ENCODE data around the gene ATG4A.

ATG4A gene, protein sequence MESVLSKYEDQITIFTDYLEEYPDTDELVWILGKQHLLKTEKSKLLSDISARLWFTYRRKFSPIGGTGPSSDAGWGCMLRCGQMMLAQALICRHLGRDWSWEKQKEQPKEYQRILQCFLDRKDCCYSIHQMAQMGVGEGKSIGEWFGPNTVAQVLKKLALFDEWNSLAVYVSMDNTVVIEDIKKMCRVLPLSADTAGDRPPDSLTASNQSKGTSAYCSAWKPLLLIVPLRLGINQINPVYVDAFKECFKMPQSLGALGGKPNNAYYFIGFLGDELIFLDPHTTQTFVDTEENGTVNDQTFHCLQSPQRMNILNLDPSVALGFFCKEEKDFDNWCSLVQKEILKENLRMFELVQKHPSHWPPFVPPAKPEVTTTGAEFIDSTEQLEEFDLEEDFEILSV

DNA sequence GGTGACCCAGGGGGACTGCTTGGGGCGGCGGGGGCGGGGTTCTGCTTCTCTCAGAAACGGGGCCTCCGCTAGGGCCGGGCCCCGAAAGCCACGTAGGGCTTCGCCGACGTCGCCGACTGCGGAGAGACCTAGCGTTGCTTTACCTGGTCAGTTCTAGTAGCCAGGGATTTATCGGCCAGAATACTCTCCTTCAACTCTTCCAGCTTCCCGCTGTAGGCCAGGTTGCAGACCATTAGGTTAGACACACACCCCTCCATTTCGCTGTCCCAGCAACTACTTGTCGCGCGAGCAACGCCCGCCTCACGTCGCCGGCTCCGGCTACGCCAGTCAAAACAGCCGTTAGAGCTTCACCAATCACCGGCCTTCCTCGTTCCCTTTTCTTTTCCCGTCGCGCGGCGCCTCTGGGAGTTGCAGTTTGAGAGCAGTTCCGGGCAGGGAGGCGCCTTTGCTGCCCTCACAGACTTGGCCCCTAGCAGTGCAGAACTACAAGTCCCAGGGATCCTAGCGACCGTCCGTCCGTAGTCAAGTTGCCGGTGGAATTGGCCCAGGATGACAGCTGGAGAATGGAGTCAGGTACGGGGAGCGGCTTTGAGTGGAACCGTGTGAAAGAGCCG is at the start of gene ATG4A, which contains the start of gene PSMD10:
Gene ATG4A, plus strand, starts transcription at position 515 of the 614 bp plus-strand sequence. Its CDS starts 49 bp downstream, at position 564.
Gene PSMD10, minus strand, starts transcription at position 279 of the 614 bp plus-strand sequence. Its CDS starts 22 bp downstream, at position 257.
- peak; percentile 93 for DNase-seq

GRCh38 chrX:108044554-108045256 is 46.9 kb upstream of the ATG4A start, which contains the start of gene VSIG1:
Gene VSIG1, plus strand, starts transcription at chrX:108045065. Its CDS starts 66 bp downstream, at chrX:108045131.
- no peak for DNase-seq

DNA sequence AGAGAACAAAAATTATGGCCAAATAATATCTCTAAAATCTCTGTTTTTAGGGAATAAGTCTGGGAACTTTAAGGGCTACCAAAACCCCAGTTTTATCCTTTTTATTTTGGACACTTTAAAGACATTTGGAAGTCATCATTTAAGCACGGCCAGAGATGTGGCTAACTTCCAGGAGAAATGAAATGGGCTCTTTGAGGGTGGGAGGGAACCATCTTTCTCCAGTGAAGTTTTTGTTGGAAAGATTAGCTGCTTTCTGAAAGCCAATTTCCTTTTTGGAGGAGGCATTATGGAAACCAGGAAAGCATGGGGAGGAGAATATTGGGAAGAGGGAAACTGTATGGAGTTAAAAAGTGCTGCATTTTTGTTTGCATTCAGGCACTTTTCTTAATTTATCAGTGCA is 41.9 kb upstream of the ATG4A start:
- DNase-seq: no peak

DNA sequence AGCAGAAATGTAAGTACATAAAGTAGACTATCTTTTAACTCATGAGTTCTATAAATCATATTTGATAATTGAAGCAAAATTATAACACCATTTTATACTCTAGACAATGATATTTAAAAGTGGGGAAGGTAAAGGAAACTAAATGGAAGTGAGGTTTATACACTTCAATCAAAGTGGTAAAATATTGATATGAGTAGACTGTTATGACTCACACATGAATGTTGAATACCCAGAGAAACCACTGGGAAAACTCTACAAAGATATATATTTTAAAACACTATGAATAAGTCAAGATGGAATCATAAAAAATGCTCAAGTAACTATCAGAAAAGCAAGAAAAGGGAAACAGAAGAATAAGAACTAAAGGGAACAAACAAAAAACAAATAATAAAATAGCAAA is 38.4 kb upstream of the ATG4A start:
- no peak for DNase-seq

- DNase-seq: no peak
Observed at GRCh38 chrX:108055546-108055945, 36.0 kb upstream of the ATG4A start.

DNA sequence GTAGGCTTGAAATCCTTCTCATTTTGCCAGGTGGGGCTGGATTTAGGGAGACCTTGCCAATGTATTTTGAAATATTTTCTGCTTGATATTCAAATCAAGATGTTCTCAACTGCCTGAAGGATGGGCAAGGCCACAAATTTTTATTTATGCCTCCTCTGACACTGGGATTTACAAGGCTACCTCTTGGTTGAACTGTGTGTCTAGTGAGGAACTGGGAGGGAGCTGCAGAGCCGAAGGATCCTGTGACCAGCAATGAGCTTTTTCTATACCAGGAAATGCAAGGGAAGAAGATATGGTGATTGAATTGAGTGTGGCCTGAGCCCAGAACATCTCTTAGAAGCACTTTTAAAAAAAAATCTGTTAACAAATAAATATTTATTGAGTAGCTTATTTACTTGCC is 31.8 kb upstream of the ATG4A start:
- DNase-seq: no peak

- no peak for DNase-seq
Observed at GRCh38 chrX:108064001-108064400, 27.6 kb upstream of the ATG4A start.

GRCh38 chrX:108064613-108065012 is 27.0 kb upstream of the ATG4A start:
- no peak for DNase-seq

DNA sequence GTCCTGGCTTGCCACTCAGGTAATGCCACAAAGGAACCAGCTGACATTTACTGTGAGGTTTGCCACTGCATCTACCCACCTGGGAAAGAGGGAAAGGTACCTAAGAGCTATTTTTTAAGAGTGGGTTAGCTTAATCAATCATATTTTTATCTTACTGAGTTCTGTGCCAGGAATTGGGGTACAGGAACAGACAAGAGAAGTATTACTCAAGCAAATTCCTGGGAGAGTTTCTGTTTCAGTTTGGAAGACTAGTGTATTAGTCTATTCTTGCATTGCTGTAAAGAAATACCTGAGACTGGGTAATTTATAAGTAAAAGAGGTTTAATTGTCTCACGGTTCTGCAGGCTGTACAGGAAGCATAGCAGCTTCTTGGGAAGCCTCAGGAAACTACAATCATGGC is 23.5 kb upstream of the ATG4A start:
- no peak for DNase-seq

DNA sequence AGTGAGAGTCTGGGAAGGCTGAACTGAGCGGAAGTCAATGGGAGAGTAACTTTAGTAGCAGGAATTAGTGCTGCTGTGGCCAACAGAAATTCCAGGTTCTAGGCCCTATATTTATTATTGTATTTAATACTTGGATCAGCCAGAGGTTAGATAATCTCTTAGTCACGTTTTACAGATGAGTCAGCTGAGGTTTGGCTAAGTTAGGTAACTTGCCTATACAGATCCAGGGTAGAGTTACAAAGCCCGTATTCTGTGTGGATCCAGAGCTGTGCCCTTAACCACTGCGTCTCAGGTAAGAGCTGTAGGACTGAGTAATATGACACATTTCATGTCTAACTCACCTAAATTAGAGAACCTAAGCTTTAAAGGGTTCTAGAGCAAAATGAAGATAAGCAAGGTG is 20.7 kb upstream of the ATG4A start:
- DNase-seq: no peak

DNA sequence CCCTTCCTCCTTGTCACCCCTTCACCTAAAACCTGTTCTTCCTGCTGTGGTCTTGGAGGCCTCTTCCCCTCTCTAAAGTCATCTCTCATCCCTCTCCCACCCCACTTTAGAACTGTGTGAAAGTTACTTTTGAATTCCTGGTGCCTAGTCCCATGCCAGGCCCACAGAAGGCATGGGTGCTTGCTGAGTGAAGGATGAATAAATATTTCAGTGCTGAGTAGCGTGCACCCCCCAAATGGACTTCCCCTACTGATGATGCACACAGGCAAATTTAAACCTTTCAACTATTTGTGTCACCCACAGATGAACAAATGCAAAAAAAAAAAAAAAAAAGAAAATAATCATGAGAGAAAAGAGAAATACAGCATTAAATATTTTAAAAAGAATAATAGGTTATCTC is 20.0 kb upstream of the ATG4A start:
- DNase-seq: no peak

GRCh38 chrX:108072746-108073145 is 18.8 kb upstream of the ATG4A start:
- no peak for DNase-seq

DNA sequence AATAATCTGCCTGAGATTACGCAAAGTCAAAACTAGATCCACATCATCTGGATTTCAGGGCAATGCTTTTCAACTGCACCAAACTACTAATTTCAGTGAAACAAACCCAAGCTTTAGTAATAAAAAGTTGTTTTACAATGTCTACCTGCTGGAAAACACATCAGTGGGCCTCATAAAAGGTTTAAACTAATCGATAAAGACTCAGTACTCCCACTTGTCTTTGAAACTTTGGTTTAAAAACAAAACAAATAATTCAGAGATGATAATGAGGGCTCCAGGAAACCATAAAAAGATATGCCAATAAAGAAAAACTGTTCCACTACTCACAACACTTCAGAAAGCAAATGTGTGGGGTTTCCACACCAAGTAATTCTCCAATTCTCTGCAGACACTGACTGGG is 10.5 kb upstream of the ATG4A start:
- DNase-seq: no peak

- DNase-seq: no peak
Observed at GRCh38 chrX:108087792-108088191, 3.8 kb upstream of the ATG4A start.

DNA sequence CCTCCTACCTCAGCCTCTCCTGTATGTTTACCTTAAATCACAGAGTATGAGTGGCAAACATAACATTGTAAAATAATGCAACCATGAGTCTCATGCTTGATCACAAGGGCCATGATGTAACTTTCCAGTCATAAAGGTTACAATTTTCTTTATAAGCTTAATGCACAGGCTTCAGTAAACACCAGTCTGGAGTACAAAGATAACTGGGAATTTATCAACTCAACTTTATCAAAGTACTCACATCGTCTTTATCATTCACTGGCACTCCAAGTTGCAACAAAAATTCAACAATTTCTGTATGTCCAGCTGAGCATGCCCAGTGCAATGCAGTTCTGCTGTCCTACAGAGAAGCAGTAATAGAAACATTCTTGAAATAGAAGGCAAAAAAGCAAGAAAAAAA is 3.1 kb upstream of the ATG4A start:
- no peak for DNase-seq

DNA sequence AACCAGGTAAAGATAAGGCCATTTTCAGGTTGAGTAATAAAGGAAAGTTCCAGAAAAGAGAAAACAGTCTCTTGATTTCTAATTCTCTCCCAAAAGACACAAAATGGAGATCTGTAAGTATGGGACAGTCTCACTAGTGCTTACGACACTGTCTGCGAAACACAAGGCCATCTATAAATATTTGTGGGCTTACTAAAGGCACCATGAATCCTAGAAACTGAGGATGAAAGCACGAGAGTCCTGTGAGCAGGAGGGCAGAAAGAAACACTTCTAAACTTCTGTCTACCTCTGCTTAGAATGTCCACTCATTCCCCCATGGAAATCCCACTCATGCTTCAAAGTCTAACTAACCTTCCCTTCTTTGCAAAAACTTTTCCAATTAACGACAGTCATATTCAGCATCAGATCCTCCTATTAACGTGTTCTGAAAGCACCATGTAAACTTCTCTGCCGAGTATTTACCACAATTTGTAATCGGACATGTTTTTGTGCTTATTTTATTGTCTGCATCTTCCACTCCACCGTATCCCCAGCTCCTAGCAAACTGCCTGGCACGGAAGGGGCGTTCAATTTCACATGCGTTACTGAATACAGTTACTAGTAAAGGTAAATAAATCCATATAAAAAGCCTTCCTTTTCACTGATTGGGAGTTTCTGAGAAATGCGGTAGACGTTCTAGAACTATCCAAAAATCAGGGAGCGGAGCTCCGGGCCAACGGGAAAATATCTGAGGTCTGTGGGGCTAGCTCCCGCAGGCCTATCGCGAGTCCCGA is 901 bp upstream of the ATG4A start:
- DNase-seq: no peak

DNA sequence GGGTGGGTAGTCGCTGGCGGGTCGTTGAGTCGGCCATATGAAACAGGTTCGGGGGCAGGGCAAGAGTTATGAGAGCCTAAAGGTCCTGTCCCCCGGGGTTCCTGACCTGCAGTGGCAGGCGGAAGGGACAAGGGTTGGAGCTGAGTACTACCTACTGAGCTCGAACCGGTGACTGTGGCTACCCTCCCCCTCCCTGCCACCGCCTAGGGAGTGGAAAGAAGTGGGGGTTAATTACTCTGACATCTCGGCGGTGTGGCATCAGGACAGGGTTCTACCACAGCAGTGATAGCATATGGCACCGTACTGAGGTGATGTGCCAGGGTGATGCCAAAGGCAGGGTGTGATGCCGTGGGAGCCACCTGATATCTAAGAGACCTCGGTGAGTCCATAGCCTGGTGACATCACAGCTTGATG is 307 bp downstream of the ATG4A start:
- no peak for DNase-seq

- DNase-seq: no peak
Observed at GRCh38 chrX:108097380-108097779, 5.8 kb downstream of the ATG4A start.

- DNase-seq: no peak
Observed at GRCh38 chrX:108105473-108105872, 13.9 kb downstream of the ATG4A start.

GRCh38 chrX:108114541-108114940 is 23.0 kb downstream of the ATG4A start:
- no peak for DNase-seq

DNA sequence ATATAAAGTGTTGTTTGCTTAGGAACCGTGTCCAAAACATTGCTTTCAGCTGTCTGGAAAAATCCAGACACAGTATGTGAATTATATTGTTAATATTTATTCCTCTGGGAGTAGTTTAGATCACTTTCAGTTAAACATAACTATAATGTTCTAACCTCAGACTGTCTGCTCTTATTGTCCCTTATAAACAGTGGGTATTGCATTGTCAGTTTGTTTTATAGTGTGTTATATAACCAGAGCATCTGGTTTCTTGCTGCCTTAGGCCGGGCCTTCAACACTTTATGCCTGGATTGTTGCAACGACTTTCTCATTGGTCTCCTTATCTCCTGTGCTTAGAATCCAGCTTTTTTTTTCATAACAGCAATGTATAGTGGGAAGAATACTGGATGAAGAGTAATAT is 26.4 kb downstream of the ATG4A start:
- DNase-seq: no peak

- DNase-seq: no peak
Observed at GRCh38 chrX:108121291-108121690, 29.7 kb downstream of the ATG4A start.

DNA sequence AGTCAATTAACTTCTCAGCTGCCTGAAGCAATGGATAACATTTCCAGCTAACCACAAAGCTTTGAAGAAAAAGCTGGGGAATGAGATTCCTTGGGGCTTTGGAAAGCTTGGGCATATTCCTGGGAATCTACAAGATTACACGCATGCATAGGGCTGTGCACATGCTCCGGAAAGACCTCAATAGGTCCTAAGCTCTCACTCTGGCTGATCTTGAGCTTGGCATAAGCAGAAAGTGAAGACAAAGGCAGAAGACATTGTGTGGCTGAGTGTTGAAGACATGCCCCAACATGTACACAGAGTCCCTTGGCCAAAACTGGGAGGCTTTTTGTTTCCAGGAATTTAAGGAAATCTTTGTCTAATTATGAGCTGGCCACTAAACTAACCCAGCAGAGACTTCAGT is 31.2 kb downstream of the ATG4A start:
- no peak for DNase-seq

Measured in NCI-H2029 (cell line).